NCI-H1417 (cell line): ENCODE data around the gene MED23.

Experiments
- DNase-seq, 3 experiments: peaks; one replicate each; lab custom pipeline; 2025; lab: John Stamatoyannopoulos, UW

Gene MED23

DNA sequence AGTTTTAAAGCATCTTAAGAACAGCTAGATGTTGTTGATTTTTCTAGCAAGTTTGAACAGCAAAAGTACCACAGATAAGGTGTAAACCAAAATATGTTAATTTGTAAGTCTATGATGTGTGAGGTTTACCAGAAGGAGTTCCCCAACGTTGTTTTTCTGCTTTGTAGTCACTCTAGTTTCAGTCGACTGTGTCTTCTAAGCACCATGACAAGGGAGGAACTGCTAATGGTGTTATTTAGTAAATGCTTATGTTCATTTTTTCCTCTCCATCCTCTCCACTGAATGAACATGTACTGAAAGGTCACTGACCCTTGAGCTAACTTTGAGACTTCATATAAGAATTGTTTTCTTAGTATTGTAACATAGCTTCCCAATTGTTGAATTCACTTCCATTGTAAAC lies 12.1 kb upstream of the MED23 start:
- no peak for DNase-seq

DNA sequence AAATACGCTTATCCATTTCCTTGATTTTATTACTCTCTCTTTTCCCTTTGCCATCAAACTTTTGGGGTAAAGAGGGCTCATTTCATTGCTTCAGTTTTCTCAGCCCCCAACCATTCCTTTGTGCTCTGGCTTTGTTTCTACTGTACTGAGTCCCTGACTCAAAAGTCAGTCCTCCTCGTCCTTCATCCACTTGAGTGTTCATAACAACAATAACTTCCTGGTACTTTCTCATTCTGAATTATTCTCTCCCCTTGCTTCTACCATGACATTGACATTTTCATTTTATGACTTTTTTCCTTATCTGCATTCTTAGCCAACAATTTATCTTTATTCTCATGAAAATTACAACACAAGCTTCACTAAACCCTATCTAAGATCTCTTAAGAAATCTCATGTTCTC lies 10.0 kb upstream of the MED23 start:
- DNase-seq = no peak

DNA sequence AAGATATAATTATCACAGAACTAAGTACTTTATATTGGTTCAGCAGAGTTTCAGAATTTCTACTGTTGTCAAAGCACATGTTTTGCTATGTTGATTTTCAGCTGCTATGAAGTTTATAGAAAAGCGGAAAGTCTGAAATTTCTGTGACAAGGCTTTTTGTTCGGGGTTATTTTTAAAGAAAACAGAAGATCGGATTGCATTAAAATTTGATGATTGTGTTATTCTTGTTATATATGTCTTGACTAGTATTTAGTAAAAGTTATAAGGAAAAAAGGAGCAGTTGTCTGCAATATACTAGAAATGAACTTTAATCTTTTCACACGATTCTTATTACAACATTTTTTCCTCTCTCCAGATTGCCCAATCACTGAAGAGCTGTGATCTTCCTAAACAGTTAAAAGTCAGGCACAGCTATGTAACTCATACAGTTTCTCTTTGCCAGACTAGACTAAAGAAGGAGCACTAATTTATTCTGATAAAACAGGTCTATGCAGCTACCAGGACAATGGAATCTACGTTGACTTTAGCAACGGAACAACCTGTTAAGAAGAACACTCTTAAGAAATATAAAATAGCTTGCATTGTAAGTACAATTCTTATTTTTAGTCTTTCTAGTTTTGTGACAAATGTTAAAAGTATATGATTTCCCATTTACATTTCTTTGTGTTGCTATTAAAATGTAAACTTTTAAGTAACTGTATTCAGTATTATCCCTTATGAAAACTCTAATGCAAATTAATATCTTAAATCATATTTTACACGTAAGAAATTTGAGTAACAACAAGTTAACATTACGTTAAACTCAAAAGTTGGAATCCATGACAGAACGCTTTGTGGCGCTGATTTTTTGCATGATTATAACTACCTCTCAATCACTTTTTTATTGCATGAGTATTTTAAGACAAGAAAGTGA lies 9.1 kb upstream of the MED23 start, which contains the start of gene ENPP3:
Gene ENPP3, plus strand, starts transcription at position 423 of the 913 bp plus-strand sequence. Its CDS starts 83 bp downstream, at position 506.
- no peak for DNase-seq

- DNase-seq = peak in 1 of 3 experiments; percentile 27
Measured at GRCh38 chr6:131635384-131636340, 7.6 kb upstream of the MED23 start.

DNA sequence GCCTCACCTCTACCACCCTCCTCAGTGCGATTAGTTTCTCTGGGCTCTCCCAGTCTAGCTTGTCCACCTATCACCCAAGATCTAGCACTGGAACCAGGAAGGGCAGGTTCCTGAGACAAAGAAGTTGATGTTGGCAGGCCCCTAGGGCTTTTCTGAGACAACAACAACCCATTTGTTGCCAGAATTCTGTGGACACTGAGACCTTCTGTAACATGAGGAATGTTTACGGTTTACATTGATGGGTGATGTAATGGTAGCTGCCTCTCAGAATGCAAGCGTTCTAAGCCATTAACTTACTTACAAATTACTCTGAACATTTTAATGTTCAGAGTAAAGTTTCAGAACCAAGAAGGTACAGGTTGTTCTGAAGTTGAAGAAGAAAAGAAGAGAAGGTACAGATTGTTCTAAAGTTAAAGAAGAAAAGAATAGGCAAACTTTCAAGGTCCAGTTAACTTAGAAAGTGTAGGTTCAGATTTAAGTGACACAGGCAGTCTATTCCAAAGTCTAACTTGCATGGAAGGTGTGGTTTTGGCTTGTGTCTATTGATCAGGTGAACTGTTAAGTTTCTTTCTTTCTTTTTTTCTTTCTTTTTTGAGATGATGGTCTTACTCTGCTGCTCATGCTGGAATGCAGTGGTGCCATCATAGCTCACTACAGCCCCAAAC lies 3.7 kb upstream of the MED23 start:
- no peak for DNase-seq

DNA sequence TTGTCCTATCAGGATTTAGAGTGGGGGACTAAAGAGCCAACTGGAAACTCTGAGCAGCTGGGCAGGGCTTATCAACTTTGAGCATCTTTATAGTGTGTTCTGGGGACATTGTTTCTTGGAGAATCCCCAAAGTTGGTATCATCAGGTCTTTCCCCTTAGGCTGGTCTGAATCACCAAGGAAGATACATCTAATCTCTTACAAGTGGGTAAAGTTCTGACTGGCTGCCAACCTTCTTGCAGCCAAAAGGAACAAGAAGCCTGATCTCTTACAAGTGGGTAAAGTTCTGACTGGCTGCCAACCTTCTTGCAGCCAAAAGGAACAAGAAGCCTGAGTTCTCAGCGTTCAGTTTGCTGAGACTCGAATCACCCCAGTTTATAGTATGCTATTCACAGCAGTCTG lies 1.6 kb upstream of the MED23 start:
- DNase-seq = no peak

DNA sequence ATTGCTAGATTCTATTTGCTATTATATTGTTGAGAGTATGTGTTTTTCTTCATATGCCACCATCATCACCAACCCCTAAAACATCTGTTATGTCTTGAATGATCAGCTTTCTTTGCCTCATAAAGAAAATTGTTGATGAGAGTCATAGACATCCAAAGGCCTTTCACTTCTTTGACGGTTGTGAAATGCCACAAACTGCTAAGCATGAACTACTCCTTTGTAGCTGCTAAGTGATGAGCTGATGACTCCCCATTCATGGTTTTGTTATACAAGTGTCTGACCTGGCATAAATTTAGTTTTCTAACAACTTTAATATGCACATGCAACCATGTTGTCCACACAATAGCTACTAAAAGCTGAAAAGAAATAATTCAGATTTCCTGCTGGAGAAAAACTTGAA lies 684 bp upstream of the MED23 start:
- DNase-seq = peak in 1 of 3 experiments; percentile 2

DNA sequence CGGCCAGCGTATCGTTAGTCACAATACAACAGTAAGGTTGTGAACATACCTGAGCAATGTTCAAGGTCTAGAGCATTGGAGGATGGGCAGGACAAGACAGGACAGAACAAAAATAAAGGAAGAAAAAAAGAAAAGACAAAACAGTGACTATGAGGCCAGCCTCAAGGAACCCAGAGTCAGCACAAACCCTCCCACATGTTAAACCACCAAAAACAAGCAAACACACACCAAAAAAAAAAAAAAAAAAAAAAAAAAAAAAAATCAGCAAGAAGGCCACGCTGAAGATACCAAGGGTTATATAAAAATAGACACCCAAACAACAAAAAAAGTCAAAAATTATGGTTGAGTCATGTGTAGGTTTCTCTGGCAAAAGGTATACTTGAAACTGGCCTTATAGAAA lies 12.8 kb downstream of the MED23 start:
- no peak for DNase-seq

DNA sequence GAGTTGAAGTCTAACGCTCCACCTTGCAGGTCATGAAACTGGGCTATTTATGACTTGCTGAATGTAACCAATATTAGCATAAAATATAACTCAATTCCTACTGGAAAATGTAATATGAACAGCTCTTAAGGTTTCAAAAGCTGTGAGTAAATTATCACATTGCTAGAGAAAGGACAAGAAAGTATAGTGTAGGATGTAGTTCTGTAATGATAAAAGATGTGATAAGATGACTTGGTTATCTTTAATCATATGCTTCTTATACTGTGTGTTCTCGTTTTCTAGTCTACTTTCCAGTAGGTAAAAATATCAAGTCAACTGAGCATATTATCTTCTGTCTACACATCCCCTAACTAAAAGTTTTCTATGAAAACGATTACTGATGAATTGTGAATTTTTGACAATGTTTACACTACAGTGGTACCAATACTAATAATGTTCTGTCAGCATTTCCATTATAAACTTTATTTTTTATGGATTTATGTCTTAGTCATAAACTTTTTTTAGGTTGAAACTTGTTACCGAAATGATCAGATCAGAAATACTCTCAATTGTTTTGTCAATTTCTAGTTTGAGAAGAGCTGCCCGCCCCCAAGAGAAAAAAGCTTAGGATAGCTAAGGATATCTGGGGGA lies 14.6 kb downstream of the MED23 start:
- no peak for DNase-seq

DNA sequence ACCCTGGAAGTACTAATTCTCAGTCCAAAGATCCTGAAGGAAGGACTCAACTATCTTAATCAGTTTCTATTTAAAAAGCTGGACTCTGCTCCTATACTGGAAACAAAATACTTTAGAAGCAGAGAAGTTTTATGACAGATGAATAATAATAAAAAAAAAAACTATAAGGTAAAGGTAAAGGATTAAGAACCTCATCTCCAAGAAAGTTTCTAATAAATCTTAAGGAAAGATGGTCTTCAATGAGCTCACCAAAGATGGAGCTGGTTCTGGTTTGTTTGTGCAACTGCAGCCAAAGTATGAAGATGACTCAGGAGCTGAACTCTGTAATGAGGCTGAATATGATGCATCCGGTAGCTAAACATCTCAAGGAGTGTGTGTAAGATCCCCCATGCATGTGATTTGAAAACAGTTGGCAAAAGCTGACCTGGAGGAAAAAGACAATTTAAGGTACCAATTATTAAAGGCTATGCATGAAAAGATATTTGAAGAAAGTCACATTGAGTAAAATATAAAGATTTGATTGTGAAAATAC lies 25.2 kb downstream of the MED23 start:
- DNase-seq = no peak

DNA sequence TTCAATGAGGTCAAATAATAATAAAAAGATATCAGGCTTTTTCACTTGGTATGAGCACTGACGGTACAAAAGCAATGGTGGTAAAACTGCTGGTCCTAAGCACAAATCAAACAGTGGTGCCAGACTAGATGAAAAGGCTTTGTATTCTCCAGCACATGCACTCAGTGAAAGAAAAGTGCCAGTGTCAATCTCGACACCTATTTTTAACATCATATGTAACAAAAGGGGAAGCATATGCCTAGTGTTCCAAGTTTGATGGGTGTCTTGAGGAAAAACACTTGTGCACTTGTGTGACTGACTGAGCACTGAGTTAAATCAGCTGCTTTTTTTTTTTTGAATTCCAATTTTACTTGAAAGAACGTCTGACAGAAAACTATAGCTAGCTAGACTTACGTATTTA lies 27.3 kb downstream of the MED23 start:
- no peak for DNase-seq

GRCh38 chr6:131597446-131597845 lies 30.6 kb downstream of the MED23 start:
- DNase-seq = peak in 1 of 3 experiments; percentile 15

DNA sequence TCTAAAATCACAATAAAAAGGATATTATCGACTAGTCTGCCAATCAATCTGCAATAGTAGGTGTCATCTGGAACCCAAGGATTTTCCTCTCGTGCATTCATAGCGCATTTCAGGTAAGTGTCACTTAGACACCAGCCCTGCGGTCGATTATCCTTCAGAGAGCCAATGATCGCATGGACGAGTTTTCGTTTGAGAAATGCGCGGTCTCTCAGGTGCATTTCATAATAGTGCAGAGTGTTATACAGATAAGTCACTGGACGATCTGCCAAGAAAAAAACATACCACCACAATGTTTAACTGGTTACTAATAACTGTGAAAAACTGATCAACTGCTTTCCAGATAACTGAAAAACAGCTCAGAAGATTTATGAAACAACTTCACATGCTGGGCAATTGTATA lies 34.0 kb downstream of the MED23 start:
- DNase-seq = no peak

DNA sequence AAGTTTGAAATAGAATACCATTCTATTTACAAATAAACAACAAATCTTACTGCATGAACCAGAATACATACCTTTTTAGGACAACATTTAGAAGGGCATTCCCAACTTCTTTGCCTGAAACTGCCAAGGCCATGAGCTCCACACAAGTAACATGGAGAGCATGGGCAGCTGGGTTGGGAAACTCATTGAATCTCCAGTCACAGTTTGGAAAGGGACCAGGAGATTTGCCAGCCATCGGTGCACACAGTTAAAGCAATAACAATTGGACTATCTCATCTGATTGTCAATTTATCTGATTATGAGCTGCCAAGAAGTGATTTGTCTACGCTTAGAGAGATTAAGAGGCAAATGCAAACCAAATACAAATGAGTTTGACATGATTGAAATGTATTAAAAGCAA lies 35.1 kb downstream of the MED23 start:
- no peak for DNase-seq

GRCh38 chr6:131588643-131589042 lies 39.4 kb downstream of the MED23 start:
- no peak for DNase-seq

DNA sequence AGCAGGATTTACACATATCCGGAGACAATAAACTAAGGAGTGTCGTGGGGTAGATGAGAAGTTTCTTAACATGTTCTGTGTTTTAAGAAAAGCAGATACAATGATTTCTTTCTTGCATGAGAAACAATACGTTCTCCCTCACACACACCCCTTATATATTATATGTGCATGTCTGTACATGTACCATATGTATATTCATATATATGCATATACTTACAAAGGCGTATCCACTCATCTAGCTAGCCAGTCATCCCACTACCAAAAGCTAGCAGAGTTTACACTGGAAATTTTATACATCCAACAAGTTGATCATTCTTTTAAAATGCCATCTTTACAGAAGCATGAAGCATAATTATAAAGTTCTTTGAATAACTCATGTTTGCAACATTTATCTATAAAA lies 40.1 kb downstream of the MED23 start:
- DNase-seq = no peak

DNA sequence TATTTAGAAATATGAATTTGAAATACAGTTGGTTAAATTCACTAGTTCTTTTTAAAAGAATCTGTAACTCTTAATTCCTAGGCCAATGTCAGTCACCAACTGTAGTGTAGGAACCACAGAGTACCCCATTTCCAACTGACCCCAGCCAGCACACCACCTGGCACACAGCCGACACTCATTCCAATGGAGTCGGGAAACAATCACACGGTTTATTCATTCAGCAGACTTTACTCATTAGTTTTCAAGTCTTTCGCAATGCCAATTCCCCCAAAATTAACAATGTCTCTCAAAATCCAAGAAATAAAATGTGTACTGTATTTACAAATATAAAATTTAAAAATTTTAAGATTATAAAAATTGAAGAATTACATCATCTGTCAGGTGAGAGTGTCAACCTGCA lies 41.5 kb downstream of the MED23 start:
- DNase-seq = no peak

DNA sequence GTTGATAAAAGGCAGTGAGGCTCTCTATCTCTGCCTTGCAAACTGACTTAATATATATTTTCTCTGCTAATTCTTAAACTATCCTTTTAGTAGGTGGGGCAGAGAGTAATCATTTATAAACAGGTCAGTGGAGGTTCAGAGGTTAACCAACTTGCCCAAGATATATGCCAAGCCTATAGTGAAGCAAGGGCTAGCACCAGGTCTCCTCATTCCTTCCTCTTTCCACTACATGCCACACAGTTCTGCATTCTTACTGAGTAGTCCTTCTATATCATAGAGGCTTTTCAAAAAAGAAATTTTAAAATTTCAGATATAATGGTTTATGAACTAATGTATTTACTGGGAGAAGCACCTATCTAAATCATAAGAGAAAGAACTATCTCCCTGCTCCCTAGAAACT lies 46.5 kb downstream of the MED23 start:
- no peak for DNase-seq

GRCh38 chr6:131575834-131576478 lies 52.1 kb downstream of the MED23 start:
- DNase-seq = no peak

- DNase-seq = no peak
Measured at GRCh38 chr6:131574686-131575085, 53.4 kb downstream of the MED23 start.

DNA sequence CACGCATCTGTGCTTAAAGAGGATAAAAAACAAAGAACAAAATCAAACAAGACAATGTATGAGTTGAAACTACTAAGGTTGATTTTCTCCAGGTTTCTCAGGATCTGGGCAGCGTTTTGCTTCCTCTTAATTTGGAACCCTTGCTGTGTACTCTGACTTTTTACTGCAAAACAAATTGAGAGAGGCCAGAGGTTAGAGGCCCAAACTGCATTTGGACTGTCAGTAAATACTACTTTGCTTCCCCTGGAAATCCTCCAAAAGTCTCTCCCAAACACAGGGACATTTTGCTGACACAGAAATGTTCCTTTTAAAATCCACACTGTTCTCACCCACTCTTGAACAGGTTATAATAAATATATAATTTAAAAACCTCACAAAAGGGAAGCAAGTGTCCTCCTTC lies 53.9 kb downstream of the MED23 start:
- no peak for DNase-seq
